Measurements from ENCODE around the gene PEAR1. TPM values are rescaled to one million over a fixed set of nuclear protein-coding genes. Genes with fewer than 3 reads are reported as not detected.

Gene PEAR1
- total and polyA plus RNA-seq, 2 of the 8 experiments (the other 6 are each of a cell fraction or from before 2014, with no cell fraction given) = 0.63 to 0.71 TPM

- Histone ChIP-seq H3K14ac (ENCODE audit: insufficient read length) (no peak overlapping the region), H3K4me2 (ENCODE audit: insufficient read depth in 1 of 2, low read depth in 2 of 2, low read length in 2 of 2) (no peak overlapping the region), H3K79me2 (ENCODE audit: control insufficient read depth in 1 of 2, insufficient read depth in 2 of 2, low read length in 2 of 2) (no peaks in the 10 kb centered on the region), H3K27ac (ENCODE audit: low read depth, low read length) (no peak overlapping the region), H3K23me2 (ENCODE audit: low read depth, low read length) (peaks cover 5% of the 10 kb centered on the region; the same call in 1 of the 2 replicates), H4K91ac (replicated peaks; ENCODE audit: insufficient read length, low read length) (no peak overlapping the region), H3K9me3 (ENCODE audit: insufficient read depth in 2 of 2, low read depth in 1 of 2, low read length in 1 of 2) (no peaks in the 10 kb centered on the region), H3K27me3 (replicated peaks in 1 of 4; ENCODE audit: control insufficient read depth in 3 of 4, extremely low read depth in 1 of 4, insufficient read depth in 3 of 4, low read length in 3 of 4) (peaks cover 22 to 41% (median 39%) of the 10 kb centered on the region in 4 experiments), H2BK20ac (ENCODE audit: low read length) (no peak overlapping the region), H2BK12ac (ENCODE audit: low read depth, low read length) (no peak overlapping the region), H2BK15ac (ENCODE audit: low read length) (no peak overlapping the region; the same call in 1 of the 2 replicates), H2BK5ac (ENCODE audit: low read depth, low read length) (no peak overlapping the region), H3K56ac (replicated peaks; ENCODE audit: insufficient read length, low read depth, low read length) (no peak overlapping the region), H3K4me1 (replicated peaks in 1 of 4; ENCODE audit: control insufficient read depth in 3 of 4, insufficient read depth in 4 of 4, low read length in 3 of 4) (peaks cover 0 to 6% (median 3%) of the 10 kb centered on the region in 4 experiments; a peak in 4 of 7 replicates), H3K36me3 (ENCODE audit: control insufficient read depth in 2 of 4, insufficient read depth in 4 of 4, low read length in 3 of 4) (peaks cover 0 to 4% (median 0%) of the 10 kb centered on the region in 4 experiments; a peak in 1 of 8 replicates), H3K79me1 (ENCODE audit: low read depth, low read length) (no peaks in the 10 kb centered on the region), H4K5ac (ENCODE audit: insufficient read length, low read depth, low read length) (no peak overlapping the region), H2AFZ (ENCODE audit: low read length) (no peak overlapping the region), H3K23ac (ENCODE audit: insufficient read length) (no peak overlapping the region), H4K20me1 (replicated peaks in 1 of 2; ENCODE audit: control insufficient read depth in 1 of 2, insufficient read depth in 2 of 2, low read length in 2 of 2) (peaks cover 0 to 10% of the 10 kb centered on the region in 2 experiments), H4K8ac (ENCODE audit: extremely low read depth, insufficient read depth, low read length) (no peak overlapping the region), H2BK120ac (replicated peaks; ENCODE audit: low read depth, low read length) (no peak overlapping the region), H3K9ac (replicated peaks in 1 of 4; ENCODE audit: extremely low read depth in 1 of 4, low read depth in 3 of 4, low read length in 3 of 4) (no peak overlapping the region; a peak in 1 of 7 replicates), H3K4me3 (ENCODE audit: extremely low read depth in 1 of 4, insufficient read depth in 2 of 4, low read depth in 3 of 4, low read length in 4 of 4) (no peak overlapping the region), H2AK5ac (ENCODE audit: low read depth, low read length) (no peak overlapping the region), H3K4ac (replicated peaks; ENCODE audit: insufficient read length, low read depth, low read length) (no peak overlapping the region), H3K18ac (ENCODE audit: extremely low read depth, low read length) (no peak overlapping the region)
- TF ChIP-seq TEAD4 (IDR thresholded peaks at IDR 0.05; ENCODE audit: low read depth, low read length) (peak; percentile 68), POLR2A (IDR thresholded peaks at IDR 0.05; ENCODE audit: control extremely low read depth in 1 of 2, low read depth in 2 of 2, low read length in 2 of 2) (0 out of 3 replicates have a peak, but pooled peaks of 1 of the 2 experiments have one; percentile 4), JUND (IDR thresholded peaks at IDR 0.05; ENCODE audit: low read length) (no peak)
- no peak for DNase-seq (ENCODE audit: low read depth in 1 of 2, low spot score in 2 of 2)
- no peak for FAIRE-seq
- ChIA-PET POLR2A (ENCODE audit: partially characterized antibody) (no interaction called here), CTCF (ENCODE audit: partially characterized antibody) (interaction anchor here (11.8 kb wide), 1 partner anchor 43 kb away, joined by 287 read pairs; the partner anchor contains the start of gene PEAR1)
- 53% methylated on average over 4 of the region's 4 CpGs; no CpG with 5 or more reads in 1 of the 2 experiments for WGBS, 2 experiments (ENCODE audit: extremely low coverage in 1 of 2, insufficient coverage in 1 of 2, insufficient read length in 1 of 2, insufficient replicate concordance in 2 of 2, low coverage in 1 of 2, low lambda C conversion rate in 2 of 2, missing lambda C conversion rate in 1 of 2)
These were observed 37.0 kb downstream of the PEAR1 start for GRCh38 chr1:156930483-156930882.
